Vagina (tissue), 2 donors: ENCODE data around the gene ABR. TPM values are rescaled to one million over a fixed set of nuclear protein-coding genes. Genes with fewer than 3 reads are reported as not detected.

Experiments used
- DNase-seq, 2 donors: peaks; one replicate each; pipeline ENCODE4 v3.0.0-alpha.2; 2017; ENCODE audit errors: extremely low spot score in 2 of 2
- H3K27ac ChIP-seq: fragments of 200-600 bp; sonication (generic); one replicate; pipeline ENCODE4 v1.5.1; 2019
- H3K27me3 ChIP-seq: fragments of 200-600 bp; sonication (generic); one replicate; pipeline ENCODE4 v1.5.1; 2019
- H3K36me3 ChIP-seq, 2 donors: fragments of 200-600 bp; sonication (generic); one replicate each; pipeline ENCODE4 v1.5.1; 2017 to 2019
- H3K4me1 ChIP-seq: fragments of 200-600 bp; sonication (generic); one replicate; pipeline ENCODE4 v1.5.1; 2019
- H3K4me3 ChIP-seq, 2 donors: fragments of 200-600 bp; sonication (generic); 1 replicate in 1 of 2; 2 replicates in 1 of 2; pipeline ENCODE4 v1.5.1; 2016 to 2019
- H3K9me3 ChIP-seq: fragments of 200-600 bp; sonication (generic); one replicate; pipeline ENCODE4 v1.5.1; 2019
- POLR2A ChIP-seq, 2 donors: fragments of 450-650 bp; IDR thresholded peaks; one replicate each; pipeline ENCODE4 v1.6.1; 2017; ENCODE audit warnings: antibody characterized with exemption in 2 of 2, mild to moderate bottlenecking in 2 of 2, moderate library complexity in 2 of 2
- POLR2AphosphoS5 ChIP-seq, 2 donors: sonication (generic); formaldehyde crosslinking; IDR thresholded peaks; one replicate each; pipeline ENCODE4 v1.9.0; 2017; ENCODE audit warnings: antibody characterized with exemption in 2 of 2, mild to moderate bottlenecking in 2 of 2, low read depth in 1 of 2; ENCODE audit not compliant: insufficient read depth in 1 of 2
- intact Hi-C: fragments of 100-400 bp; cut with DNase I; formaldehyde crosslinking; loops from one replicate; pipeline ENCODE4 v1.15.1; 2023
- total RNA-seq: library from RNA; depleted of rRNA; stranded (reverse); fragments of >200 nt; gene quantifications from one replicate; pipeline ENCODE4 v1.2.3, GENCODE V29; 2016
- TF ChIP-seq, protein P1 (sequence below), 3 experiments: fragments of 450-650 bp in 2 of 3; fragments of 200-600 bp in 1 of 3; sonication (generic) in 1 of 3; IDR thresholded peaks; one replicate each; pipeline ENCODE4 v1.5.1; 2017 to 2019; ENCODE audit warnings: antibody characterized with exemption in 3 of 3, mild to moderate bottlenecking in 2 of 3, moderate library complexity in 2 of 3

ABR gene
- total RNA-seq, 1 donor from 2014 or later: 90.8 TPM

DNA sequence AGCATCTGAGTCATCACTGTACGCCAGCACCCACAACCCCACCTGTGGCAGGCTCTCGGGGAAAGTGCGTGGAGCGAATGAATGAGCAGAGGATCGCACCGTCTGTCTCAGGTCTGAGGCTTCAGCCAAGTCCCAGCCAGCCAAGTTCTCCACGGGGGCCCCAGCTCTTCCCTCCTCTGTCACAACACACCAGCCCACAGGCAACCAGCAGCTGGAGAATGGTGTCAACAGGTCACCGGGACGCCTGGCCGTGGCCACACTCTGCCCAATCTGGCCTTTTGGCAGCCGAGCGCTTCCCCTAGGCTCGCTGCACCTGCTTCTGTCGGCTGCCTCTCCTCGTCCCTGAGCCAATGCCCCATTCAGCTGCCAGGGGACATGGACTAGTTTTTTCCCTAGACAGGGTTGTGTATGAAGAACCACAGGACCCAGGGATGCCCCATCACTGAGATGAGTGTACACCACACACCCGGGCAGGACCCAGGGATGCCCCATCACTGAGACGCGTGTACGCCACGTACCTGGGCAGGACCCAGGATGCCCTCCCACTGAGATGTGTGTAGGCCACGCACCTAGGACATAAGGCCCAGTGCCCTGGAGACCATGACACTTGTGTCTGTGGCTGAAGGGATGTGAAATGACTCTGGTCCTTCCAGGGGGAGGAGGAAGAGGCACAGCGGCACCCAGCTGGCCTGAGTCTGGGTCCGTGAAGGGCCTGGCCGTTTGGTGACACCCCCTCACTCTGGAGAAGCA lies 52.8 kb downstream of the ABR start:
- Histone ChIP-seq H3K36me3 (no peaks in the 10 kb centered on the region), H3K4me1 (peaks cover 41% of the 10 kb centered on the region), H3K27me3 (no peaks in the 10 kb centered on the region), H3K27ac (no peak overlapping the region), H3K4me3 (no peak overlapping the region), H3K9me3 (no peaks in the 10 kb centered on the region)
- no peak for DNase-seq
- intact Hi-C loops: no loop called here
- TF ChIP-seq POLR2A (IDR thresholded peaks at IDR 0.05): no peak
- TF ChIP-seq, protein P1, sequence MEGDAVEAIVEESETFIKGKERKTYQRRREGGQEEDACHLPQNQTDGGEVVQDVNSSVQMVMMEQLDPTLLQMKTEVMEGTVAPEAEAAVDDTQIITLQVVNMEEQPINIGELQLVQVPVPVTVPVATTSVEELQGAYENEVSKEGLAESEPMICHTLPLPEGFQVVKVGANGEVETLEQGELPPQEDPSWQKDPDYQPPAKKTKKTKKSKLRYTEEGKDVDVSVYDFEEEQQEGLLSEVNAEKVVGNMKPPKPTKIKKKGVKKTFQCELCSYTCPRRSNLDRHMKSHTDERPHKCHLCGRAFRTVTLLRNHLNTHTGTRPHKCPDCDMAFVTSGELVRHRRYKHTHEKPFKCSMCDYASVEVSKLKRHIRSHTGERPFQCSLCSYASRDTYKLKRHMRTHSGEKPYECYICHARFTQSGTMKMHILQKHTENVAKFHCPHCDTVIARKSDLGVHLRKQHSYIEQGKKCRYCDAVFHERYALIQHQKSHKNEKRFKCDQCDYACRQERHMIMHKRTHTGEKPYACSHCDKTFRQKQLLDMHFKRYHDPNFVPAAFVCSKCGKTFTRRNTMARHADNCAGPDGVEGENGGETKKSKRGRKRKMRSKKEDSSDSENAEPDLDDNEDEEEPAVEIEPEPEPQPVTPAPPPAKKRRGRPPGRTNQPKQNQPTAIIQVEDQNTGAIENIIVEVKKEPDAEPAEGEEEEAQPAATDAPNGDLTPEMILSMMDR (IDR thresholded peaks at IDR 0.05): no peak
- TF ChIP-seq POLR2AphosphoS5 (IDR thresholded peaks at IDR 0.05; ENCODE audit: insufficient read depth in 1 of 2, low read depth in 1 of 2): no peak

DNA sequence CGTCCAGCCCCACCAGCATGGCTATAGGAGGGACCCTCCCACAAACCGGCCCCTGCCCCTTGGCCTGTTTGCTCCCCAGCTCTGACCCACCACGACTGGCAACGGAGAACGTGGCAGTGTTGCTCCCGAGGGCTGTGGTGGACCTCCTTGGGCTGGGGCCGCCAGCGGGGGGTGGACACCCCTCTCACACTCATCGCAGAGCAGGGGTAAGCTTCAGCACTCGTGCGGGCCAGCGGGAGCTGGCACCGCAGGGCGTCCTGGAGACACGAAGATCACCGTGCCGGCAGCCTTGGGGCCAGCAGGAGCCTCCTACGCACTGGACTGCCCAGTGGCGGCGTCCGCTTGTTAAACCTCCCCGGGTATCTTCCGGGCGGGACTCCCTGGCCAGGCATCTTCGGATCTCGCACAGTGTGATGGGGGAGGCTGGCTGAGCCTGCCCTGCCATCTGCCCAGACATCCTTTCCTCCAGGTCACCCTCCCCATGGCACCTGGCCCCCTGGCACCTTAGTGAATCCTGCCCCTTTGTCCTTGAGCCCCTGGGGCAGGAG lies 53.5 kb downstream of the ABR start:
- peak overlapping the region; percentile 74 for H3K27ac ChIP-seq
- H3K9me3 ChIP-seq: no peaks in the 10 kb centered on the region
- no peak for DNase-seq
- no peaks in the 10 kb centered on the region for H3K27me3 ChIP-seq
- intact Hi-C loops: no loop called here
- peaks cover 48% of the 10 kb centered on the region for H3K4me1 ChIP-seq
- H3K36me3 ChIP-seq: no peaks in the 10 kb centered on the region
- peak overlapping the region in 1 of 2 donors; percentile 25 for H3K4me3 ChIP-seq
- TF ChIP-seq, protein P1 (IDR thresholded peaks at IDR 0.05): no peak
- TF ChIP-seq POLR2AphosphoS5 (IDR thresholded peaks at IDR 0.05; ENCODE audit: insufficient read depth in 1 of 2, low read depth in 1 of 2) (no peak), POLR2A (IDR thresholded peaks at IDR 0.05) (no peak)

DNA sequence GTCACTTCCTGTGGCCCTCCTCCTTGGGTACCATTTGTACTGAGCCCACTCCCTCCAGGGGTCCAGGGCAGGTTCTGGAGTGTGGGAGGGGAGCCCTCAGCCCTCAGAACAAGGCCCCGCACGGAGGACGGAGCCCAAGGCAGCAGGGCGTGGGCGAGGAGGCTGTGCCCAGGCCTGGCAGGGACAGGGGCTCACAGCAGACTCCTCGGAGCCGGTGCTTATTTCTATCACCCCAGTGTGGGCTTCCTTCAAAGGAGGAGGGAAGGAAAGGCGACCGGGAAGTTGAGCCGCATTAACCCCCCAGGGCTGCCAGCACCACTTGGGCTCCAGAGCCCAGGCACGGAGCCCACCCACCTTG lies 54.0 kb downstream of the ABR start:
- Histone ChIP-seq H3K36me3 (no peaks in the 10 kb centered on the region), H3K9me3 (no peaks in the 10 kb centered on the region), H3K4me3 (peak overlapping the region; percentile 25 to 30), H3K4me1 (peaks cover 49% of the 10 kb centered on the region), H3K27me3 (no peaks in the 10 kb centered on the region), H3K27ac (peak overlapping the region; percentile 74)
- TF ChIP-seq POLR2AphosphoS5 (IDR thresholded peaks at IDR 0.05; ENCODE audit: insufficient read depth in 1 of 2, low read depth in 1 of 2): no peak
- TF ChIP-seq, protein P1 (IDR thresholded peaks at IDR 0.05): no peak
- TF ChIP-seq POLR2A (IDR thresholded peaks at IDR 0.05): no peak
- no peak for DNase-seq
- intact Hi-C loops: no loop called here

DNA sequence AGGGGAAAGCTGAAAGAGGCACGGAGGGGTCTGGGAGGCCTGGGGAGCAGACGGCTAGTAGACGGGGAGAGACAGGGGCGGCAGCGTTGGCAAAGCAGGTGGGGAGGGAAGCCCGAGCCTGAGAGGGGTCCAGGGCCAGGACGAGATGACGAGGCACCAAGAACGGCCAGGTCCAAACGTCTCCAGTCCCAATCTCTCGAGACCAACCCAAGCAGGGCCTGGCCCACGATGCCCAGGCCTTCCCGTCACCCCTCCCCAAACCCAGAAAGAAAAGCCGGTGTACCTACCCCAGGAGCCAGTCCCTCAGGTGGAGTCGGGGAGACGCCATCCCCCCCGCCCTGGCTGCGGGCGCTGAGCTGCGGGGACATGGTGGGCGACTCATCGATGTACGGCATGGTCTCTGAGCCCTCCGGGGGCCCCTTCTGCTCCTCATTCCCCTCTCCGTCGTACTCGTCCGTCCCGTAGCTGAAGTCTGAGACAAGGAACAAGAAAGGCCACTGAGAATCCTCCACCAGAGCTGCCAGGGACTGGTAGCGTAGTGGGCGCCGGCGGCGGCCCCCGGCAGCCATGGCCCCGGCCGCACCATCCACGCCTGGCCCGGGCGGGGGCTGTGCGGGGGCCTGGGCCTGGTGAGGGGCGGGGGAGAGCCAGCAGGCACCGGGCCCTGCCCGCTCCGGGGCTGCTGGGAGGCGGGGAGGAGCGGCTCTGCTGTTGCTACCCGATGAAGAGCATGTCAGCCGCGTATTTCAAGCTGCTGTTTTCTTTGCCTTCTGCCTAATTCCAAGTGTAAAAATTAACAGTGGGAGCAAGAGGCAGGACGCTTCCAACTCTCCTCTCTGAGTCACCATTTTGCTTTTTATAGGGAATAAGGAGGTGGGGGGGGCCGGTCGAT lies 54.6 kb downstream of the ABR start:
- no peaks in the 10 kb centered on the region for H3K27me3 ChIP-seq
- TF ChIP-seq POLR2AphosphoS5 (IDR thresholded peaks at IDR 0.05; ENCODE audit: insufficient read depth in 1 of 2, low read depth in 1 of 2) (no peak), POLR2A (IDR thresholded peaks at IDR 0.05) (no peak)
- TF ChIP-seq, protein P1 (IDR thresholded peaks at IDR 0.05): no peak
- H3K4me3 ChIP-seq: peak overlapping the region; percentile 25 to 30
- DNase-seq: no peak
- no peaks in the 10 kb centered on the region for H3K36me3 ChIP-seq
- intact Hi-C loops: loop anchor here (5.0 kb wide), 1 partner anchor 57 kb away; no protein-coding TSS in a partner anchor
- H3K27ac ChIP-seq: peak overlapping the region; percentile 74
- H3K4me1 ChIP-seq: peaks cover 49% of the 10 kb centered on the region
- no peaks in the 10 kb centered on the region for H3K9me3 ChIP-seq
